Thoracic aorta (tissue), 2 donors: ENCODE results near the gene MIS18A. TPM values are rescaled to one million over a fixed set of nuclear protein-coding genes. Genes with fewer than 3 reads are reported as not detected.

Source experiments
- ATAC-seq: fragments of 150-250 bp; one replicate; pipeline ENCODE4 v1.8.0; 2017; ENCODE audit warnings: low read depth; ENCODE audit not compliant: insufficient number of reproducible peaks, low FRiP score
- DNase-seq: peaks from one replicate; pipeline ENCODE4 v3.0.0-alpha.2; 2020; ENCODE audit warnings: low spot score
- H3K27ac ChIP-seq, 2 donors: fragments of 200-600 bp; sonication (generic); 1 replicate in 1 of 2; 2 replicates in 1 of 2; pipeline ENCODE4 v1.5.1; 2016; ENCODE audit warnings: mild to moderate bottlenecking in 2 of 2, moderate library complexity in 2 of 2
- H3K27me3 ChIP-seq: fragments of 200-600 bp; sonication (generic); replicated peaks from 2 replicates; pipeline ENCODE4 v1.6.0; 2016; ENCODE audit warnings: mild to moderate bottlenecking; ENCODE audit not compliant: insufficient read depth
- H3K36me3 ChIP-seq: fragments of 200-600 bp; sonication (generic); one replicate; pipeline ENCODE4 v1.5.1; 2016
- H3K4me1 ChIP-seq, 2 donors: fragments of 200-600 bp; sonication (generic); 1 replicate in 1 of 2; 2 replicates in 1 of 2; pipeline versions ENCODE4 v1.5.1 to v1.6.0; 2016; ENCODE audit warnings: low read depth in 2 of 2, mild to moderate bottlenecking in 1 of 2; ENCODE audit not compliant: control insufficient read depth in 1 of 2
- H3K4me3 ChIP-seq: fragments of 200-600 bp; sonication (generic); 2 replicates; pipeline ENCODE4 v1.5.1; 2016; ENCODE audit warnings: mild to moderate bottlenecking
- H3K9me3 ChIP-seq: fragments of 200-600 bp; sonication (generic); 2 replicates; pipeline ENCODE4 v1.5.1; 2016
- CTCF ChIP-seq: fragments of 200-600 bp; sonication (generic); IDR thresholded peaks from one replicate; pipeline ENCODE4 v1.5.1; 2019; ENCODE audit warnings: antibody characterized with exemption
- total RNA-seq, 2 donors: library from RNA; depleted of rRNA; stranded (reverse); fragments of >200 nt; gene quantifications; one replicate each; pipeline versions ENCODE4 v1.1.0 to v1.2.3, GENCODE V29; 2016

Gene MIS18A
- total RNA-seq, 2 donors from 2014 or later = 3.7 to 4.6 TPM

DNA sequence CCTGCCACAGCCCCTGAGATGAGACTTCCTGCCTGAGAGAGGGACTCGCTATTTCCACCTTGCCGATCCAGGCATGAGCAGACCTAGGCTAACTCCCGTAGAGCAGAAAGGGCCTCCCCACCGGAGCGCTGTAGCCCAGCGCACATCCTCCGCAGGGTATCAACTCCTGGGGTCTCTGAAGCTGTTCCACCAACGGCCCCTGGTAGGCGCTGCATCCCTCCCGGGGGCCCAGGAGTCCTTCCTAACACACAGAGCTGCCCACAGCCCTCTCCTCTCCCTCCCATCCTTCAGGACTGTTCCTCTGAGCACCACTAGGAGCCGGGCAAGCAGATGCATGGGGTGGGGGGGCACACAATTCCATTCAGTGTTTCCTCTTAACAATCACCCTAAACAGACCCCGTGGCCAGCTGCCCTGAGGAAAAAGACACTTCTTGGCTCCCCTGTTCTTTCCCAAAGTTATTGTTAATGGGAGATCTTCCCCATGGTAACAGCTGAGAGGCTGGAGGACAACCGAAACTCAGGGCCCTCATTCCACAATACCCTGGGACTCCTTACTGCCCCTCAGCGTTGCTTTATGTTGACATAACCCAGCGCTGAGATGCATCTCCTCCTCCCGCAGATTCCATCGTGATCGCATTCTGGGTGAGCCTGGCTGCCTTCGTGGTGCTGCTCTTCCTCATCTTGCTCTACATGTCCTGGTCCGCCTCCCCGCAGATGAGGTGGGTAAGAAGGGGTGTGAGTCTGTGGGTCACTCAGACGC is 27.4 kb upstream of the MIS18A start:
- Histone ChIP-seq H3K4me3 (no peak overlapping the region), H3K4me1 (no peaks in the 10 kb centered on the region), H3K27me3 (no peaks in the 10 kb centered on the region), H3K36me3 (peaks cover 5% of the 10 kb centered on the region), H3K9me3 (no peaks in the 10 kb centered on the region), H3K27ac (no peak overlapping the region)
- DNase-seq (no peak), ATAC-seq (no peak)
- no peak for TF ChIP-seq CTCF

- Histone ChIP-seq H3K9me3 (no peaks in the 10 kb centered on the region), H3K4me3 (no peak overlapping the region), H3K4me1 (no peaks in the 10 kb centered on the region), H3K27me3 (no peaks in the 10 kb centered on the region), H3K27ac (no peak overlapping the region), H3K36me3 (peaks cover 6% of the 10 kb centered on the region)
- TF ChIP-seq CTCF = no peak
- DNase-seq (no peak), ATAC-seq (no peak)
Observed at GRCh38 chr21:32304998-32305397, 26.1 kb upstream of the MIS18A start.

- Histone ChIP-seq H3K4me3 (no peak overlapping the region), H3K27me3 (no peaks in the 10 kb centered on the region), H3K9me3 (no peaks in the 10 kb centered on the region), H3K27ac (no peak overlapping the region), H3K4me1 (no peaks in the 10 kb centered on the region), H3K36me3 (peaks cover 6% of the 10 kb centered on the region)
- DNase-seq (no peak), ATAC-seq (no peak)
- TF ChIP-seq CTCF = no peak
Observed at GRCh38 chr21:32303385-32303784, 24.5 kb upstream of the MIS18A start.

DNA sequence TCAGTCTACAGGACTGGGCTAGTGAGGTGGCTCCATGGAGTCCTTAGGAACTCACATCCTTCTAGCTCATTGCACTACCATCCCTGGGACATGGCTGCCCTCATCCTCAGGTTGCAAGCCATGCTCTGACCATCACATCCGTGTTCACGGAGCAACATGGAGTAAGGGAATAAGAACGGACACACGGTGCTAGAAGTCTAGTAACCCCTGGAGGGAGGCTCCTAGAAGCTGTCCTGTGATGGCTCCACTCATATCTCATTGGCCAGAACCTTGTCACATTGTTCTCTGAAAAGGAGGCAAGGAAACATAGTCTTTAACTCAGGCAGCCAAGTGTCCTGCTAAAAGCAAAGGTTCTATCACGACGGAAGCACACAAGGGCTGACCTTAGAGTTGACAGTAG is 23.7 kb upstream of the MIS18A start:
- Histone ChIP-seq H3K4me1 (no peaks in the 10 kb centered on the region), H3K27ac (no peak overlapping the region), H3K36me3 (peaks cover 6% of the 10 kb centered on the region), H3K27me3 (no peaks in the 10 kb centered on the region), H3K4me3 (no peak overlapping the region), H3K9me3 (no peaks in the 10 kb centered on the region)
- DNase-seq = no peak
- ATAC-seq = no peak
- no peak for TF ChIP-seq CTCF

GRCh38 chr21:32301596-32301995 is 22.7 kb upstream of the MIS18A start:
- no peak for TF ChIP-seq CTCF
- H3K27ac ChIP-seq = no peak overlapping the region
- H3K4me1 ChIP-seq = no peaks in the 10 kb centered on the region
- H3K9me3 ChIP-seq = no peaks in the 10 kb centered on the region
- ATAC-seq = no peak
- DNase-seq = no peak
- H3K36me3 ChIP-seq = peaks cover 6% of the 10 kb centered on the region
- no peaks in the 10 kb centered on the region for H3K27me3 ChIP-seq
- no peak overlapping the region for H3K4me3 ChIP-seq
